Tongue (tissue), 2 donors: ENCODE data around the gene LUZP2. TPM values are rescaled to one million over a fixed set of nuclear protein-coding genes. Genes with fewer than 3 reads are reported as not detected.

ENCODE experiments used
- small RNA-seq: library from RNA; depleted of rRNA; stranded (forward); fragments of <200 nt; gene quantifications from one replicate; pipeline ENCODE3, GENCODE V24; 2014; ENCODE audit warnings: low replicate concordance
- total RNA-seq: library from RNA; depleted of rRNA; stranded (reverse); fragments of >200 nt; gene quantifications from one replicate; pipeline ENCODE4 v1.2.3, GENCODE V29; 2014

Gene LUZP2
- total RNA-seq, 1 donor from 2014 or later: 3.6 TPM

Small RNA genes lying within 50 kb of the gene (small RNA-seq; reads per million reads assigned to genes)
- not detected for gene RF00019
